B cell (primary cell): ENCODE results near the gene RGS10. TPM values are rescaled to one million over a fixed set of nuclear protein-coding genes. Genes with fewer than 3 reads are reported as not detected.

ENCODE experiments used
- ATAC-seq: fragments of 200-7000 bp; cut with Tn5 transposase; one replicate; pipeline ENCODE4 v1.10.0; 2021; ENCODE audit warnings: low read depth, mild to moderate bottlenecking, moderate number of reproducible peaks, moderate library complexity
- CTCF ChIA-PET: fragments of 350-600 bp; sonication (Branson Sonifier 250); formaldehyde crosslinking; loops from one replicate; lab custom pipeline; 2021; ENCODE audit warnings: antibody characterized with exemption, inconsistent platforms; lab: Charles Lee
- POLR2A ChIA-PET: fragments of 350-600 bp; sonication (Branson Sonifier 250); formaldehyde crosslinking; loops from one replicate; lab custom pipeline; 2021; ENCODE audit warnings: antibody characterized with exemption; lab: Charles Lee
- DNase-seq: peaks from one replicate; pipeline ENCODE4 v3.0.0; 2013
- H2AFZ ChIP-seq: 2 replicates; pipeline ENCODE4 v1.6.1; 2012; ENCODE audit warnings: mild to moderate bottlenecking, low read depth, low read length; ENCODE audit not compliant: insufficient read depth, poor library complexity, severe bottlenecking
- H3K27ac ChIP-seq, 2 donors: 1 replicate in 1 of 2; 2 replicates in 1 of 2; pipeline ENCODE4 v1.5.1; 2012 to 2013; ENCODE audit warnings: low read length in 2 of 2, mild to moderate bottlenecking in 2 of 2, moderate library complexity in 1 of 2
- H3K27me3 ChIP-seq, 4 experiments: fragments of 200-600 bp in 1 of 4; sonication (generic) in 1 of 4; replicated peaks in 1 of 4; 1 replicate in 2 of 4; 2 replicates in 2 of 4; pipeline versions ENCODE4 v1.6.1 to v1.7.0; 2013 to 2016; ENCODE audit warnings: low read length in 3 of 4, mild to moderate bottlenecking in 2 of 4, mixed read lengths in 1 of 4, moderate library complexity in 1 of 4; ENCODE audit not compliant: insufficient read depth in 4 of 4, control insufficient read depth in 3 of 4; ENCODE audit errors: control extremely low read depth in 1 of 4
- H3K36me3 ChIP-seq, 2 experiments: replicated peaks in 1 of 2; 1 replicate in 1 of 2; 2 replicates in 1 of 2; pipeline versions ENCODE4 v1.6.1 to v1.7.1; 2013; ENCODE audit warnings: low read length in 1 of 2; ENCODE audit not compliant: insufficient read depth in 2 of 2, control insufficient read depth in 1 of 2; ENCODE audit errors: control extremely low read depth in 1 of 2, extremely low read depth in 1 of 2
- H3K4me1 ChIP-seq, 2 donors: fragments of 200-600 bp in 1 of 2; sonication (generic) in 1 of 2; 1 replicate in 1 of 2; 2 replicates in 1 of 2; pipeline versions ENCODE4 v1.5.1 to v1.6.1; 2013 to 2017; ENCODE audit warnings: low read length in 2 of 2; ENCODE audit not compliant: control insufficient read depth in 2 of 2, insufficient read depth in 2 of 2
- H3K4me2 ChIP-seq: replicated peaks from 2 replicates; pipeline ENCODE3; 2012; ENCODE audit warnings: mild to moderate bottlenecking, low read depth, low read length; ENCODE audit not compliant: poor library complexity, severe bottlenecking
- H3K4me3 ChIP-seq, 5 experiments: fragments of 200-600 bp in 1 of 5; sonication (generic) in 1 of 5; 1 replicate in 3 of 5; 2 replicates in 2 of 5; pipeline versions ENCODE4 v1.5.1 to v1.7.0; 2011 to 2016; ENCODE audit warnings: low read length in 4 of 5, mild to moderate bottlenecking in 4 of 5, low read depth in 2 of 5, control low read depth in 1 of 5, moderate library complexity in 1 of 5; ENCODE audit not compliant: insufficient read depth in 1 of 5; ENCODE audit errors: control extremely low read depth in 1 of 5, extremely low read depth in 1 of 5
- H3K79me2 ChIP-seq: fragments of 200-600 bp; sonication (generic); one replicate; pipeline ENCODE4 v1.6.0; 2016; ENCODE audit warnings: low read length; ENCODE audit not compliant: control insufficient read depth, insufficient read depth
- H3K9ac ChIP-seq: fragments of 200-600 bp; sonication (generic); 2 replicates; pipeline ENCODE4 v1.6.1; 2017; ENCODE audit warnings: mild to moderate bottlenecking, low read length, moderate library complexity
- H3K9me3 ChIP-seq, 3 donors: one replicate each; pipeline versions ENCODE4 v1.6.1 to v1.7.1; 2013; ENCODE audit warnings: low read length in 2 of 3; ENCODE audit not compliant: control insufficient read depth in 2 of 3, insufficient read depth in 1 of 3; ENCODE audit errors: control extremely low read depth in 1 of 3
- H4K20me1 ChIP-seq: 2 replicates; pipeline ENCODE4 v1.6.0; 2012; ENCODE audit warnings: mild to moderate bottlenecking, low read length; ENCODE audit not compliant: insufficient read depth, control insufficient read depth, poor library complexity, severe bottlenecking
- H3K27ac Mint-ChIP-seq: one replicate; pipeline ENCODE4 v1.8.0; 2021; ENCODE audit warnings: mixed read lengths
- H3K27me3 Mint-ChIP-seq: one replicate; pipeline ENCODE4 v1.8.0; 2021; ENCODE audit warnings: mixed read lengths
- H3K4me1 Mint-ChIP-seq: one replicate; pipeline ENCODE4 v1.8.0; 2021; ENCODE audit warnings: mixed read lengths
- H3K4me3 Mint-ChIP-seq: one replicate; pipeline ENCODE4 v1.8.0; 2021; ENCODE audit warnings: mixed read lengths
- H3K9me3 Mint-ChIP-seq: one replicate; pipeline ENCODE4 v1.8.0; 2022; ENCODE audit warnings: mixed read lengths; ENCODE audit not compliant: insufficient read depth
- CTCF ChIP-seq: fragments of 200-600 bp; IDR thresholded peaks from one replicate; pipeline ENCODE4 v1.8.0; 2022; ENCODE audit warnings: antibody characterized with exemption, mild to moderate bottlenecking
- EZH2 ChIP-seq: IDR thresholded peaks from 2 replicates; pipeline ENCODE4 v1.6.1; 2012; ENCODE audit warnings: borderline replicate concordance, low read depth, mild to moderate bottlenecking, moderate library complexity, low read length; ENCODE audit not compliant: insufficient read depth, poor library complexity, severe bottlenecking
- WGBS: methylation state at CpG from one replicate; pipeline ENCODE4 v1.1.5; 2013; ENCODE audit warnings: missing lambda C conversion rate; ENCODE audit not compliant: insufficient coverage; 5-methylcytosine and 5-hydroxymethylcytosine counted together
- intact Hi-C: fragments of 100-400 bp; cut with micrococcal nuclease; formaldehyde crosslinking; loops from one replicate; pipeline ENCODE4 v1.10.0; 2022
- polyA plus RNA-seq: library from polyadenylated mRNA; depleted of rRNA; stranded (reverse); fragments of >200 nt; gene quantifications from 2 replicates; pipeline ENCODE4 v1.2.3, GENCODE V29; 2012
- total RNA-seq, 2 donors: library from RNA; stranded (reverse); fragments of 120-200 nt in 1 of 2; gene quantifications; 1 replicate in 1 of 2; 2 replicates in 1 of 2; pipeline versions ENCODE4 v1.2.3 to v1.2.4, GENCODE V29; 2013 to 2022

RGS10 gene
- total and polyA plus RNA-seq, 2 donors (not counting 1 experiment from before 2014, with no cell fraction given) = 10.9 to 20.3 TPM

- Mint-ChIP-seq H3K27me3 (no peaks in the 10 kb centered on the region), H3K4me3 (no peak overlapping the region), H3K4me1 (peaks cover 19% of the 10 kb centered on the region), H3K27ac (no peak overlapping the region), H3K9me3 (no peaks in the 10 kb centered on the region)
- no peak for TF ChIP-seq CTCF
- ChIA-PET CTCF (interaction anchor here (0.7 to 1.5 kb wide), 4 partner anchors 18 to 293 kb away, joined by 3 to 4 read pairs (median 4); no protein-coding TSS in a partner anchor), POLR2A (no interaction called here)
- no peak overlapping the region for H3K9ac ChIP-seq
- no peak for DNase-seq
- intact Hi-C loops = no loop called here
- ATAC-seq = no peak
- H3K9me3 ChIP-seq = no peaks in the 10 kb centered on the region
- no peaks in the 10 kb centered on the region for H4K20me1 ChIP-seq
- H3K4me1 ChIP-seq = peaks cover 13 to 16% of the 10 kb centered on the region in 2 donors
- H3K79me2 ChIP-seq = no peaks in the 10 kb centered on the region
- no peak overlapping the region for H3K4me2 ChIP-seq
- H3K27me3 ChIP-seq = no peaks in the 10 kb centered on the region
- peaks cover 0 to 6% of the 10 kb centered on the region in 2 experiments for H3K36me3 ChIP-seq
- no peak overlapping the region for H2AFZ ChIP-seq
- no peak overlapping the region for H3K4me3 ChIP-seq
- WGBS = 100% methylated on average over 1 of the region's 5 CpGs
- no peak overlapping the region for H3K27ac ChIP-seq
These were observed 42.9 kb downstream of the RGS10 start for GRCh38 chr10:119499677-119500002.

GRCh38 chr10:119498889-119499676 is 43.4 kb downstream of the RGS10 start:
- H3K79me2 ChIP-seq = no peaks in the 10 kb centered on the region
- 95% methylated on average over 6 of the region's 11 CpGs for WGBS
- H3K27me3 Mint-ChIP-seq = no peaks in the 10 kb centered on the region
- peaks cover 0 to 4% of the 10 kb centered on the region in 2 experiments for H3K36me3 ChIP-seq
- no peaks in the 10 kb centered on the region for H3K9me3 Mint-ChIP-seq
- ATAC-seq (no peak), DNase-seq (no peak)
- H3K4me3 Mint-ChIP-seq = no peak overlapping the region
- no peak overlapping the region for H3K27ac Mint-ChIP-seq
- no peak overlapping the region for H3K9ac ChIP-seq
- no peak overlapping the region for H3K27ac ChIP-seq
- ChIA-PET POLR2A (no interaction called here), CTCF (interaction anchor here (0.9 to 1.5 kb wide), 3 partner anchors 18 to 83 kb away, joined by 3 to 4 read pairs (median 4); no protein-coding TSS in a partner anchor)
- intact Hi-C loops = no loop called here
- H3K4me3 ChIP-seq = no peak overlapping the region
- no peaks in the 10 kb centered on the region for H3K27me3 ChIP-seq
- TF ChIP-seq EZH2 (no peak), CTCF (no peak)
- H3K4me1 Mint-ChIP-seq = peaks cover 23% of the 10 kb centered on the region
- no peaks in the 10 kb centered on the region for H4K20me1 ChIP-seq
- H2AFZ ChIP-seq = no peak overlapping the region
- no peaks in the 10 kb centered on the region for H3K9me3 ChIP-seq
- peaks cover 13 to 16% of the 10 kb centered on the region in 2 donors for H3K4me1 ChIP-seq
- H3K4me2 ChIP-seq = no peak overlapping the region
